GM23338 (cell line): Measurements from ENCODE around the gene FOXL1. TPM values are rescaled to one million over a fixed set of nuclear protein-coding genes. Genes with fewer than 3 reads are reported as not detected.

ENCODE experiments used
- ATAC-seq: fragments of 200-7000 bp; cut with Tn5 transposase; 3 replicates; pipeline ENCODE4 v1.9.1; 2020
- DNase-seq: peaks from one replicate; pipeline ENCODE4 v3.0.0-alpha.2; 2015; ENCODE audit warnings: low spot score
- H2AFZ ChIP-seq: fragments of 200-600 bp; sonication (generic); 2 replicates; pipeline ENCODE4 v1.8.0; 2016; ENCODE audit warnings: antibody characterized with exemption, mild to moderate bottlenecking, moderate library complexity
- H3F3A ChIP-seq: fragments of 200-600 bp; sonication (generic); replicated peaks from 2 replicates; pipeline ENCODE4 v1.8.0; 2017; ENCODE audit warnings: antibody characterized with exemption, mixed run types, low read depth
- H3K27ac ChIP-seq: fragments of 200-600 bp; sonication (generic); 2 replicates; pipeline ENCODE4 v1.6.1; 2016; ENCODE audit warnings: low read depth
- H3K27me3 ChIP-seq: fragments of 200-600 bp; sonication (generic); 2 replicates; pipeline ENCODE4 v1.8.0; 2016; ENCODE audit warnings: mild to moderate bottlenecking, mixed run types, moderate library complexity; ENCODE audit not compliant: insufficient read depth
- H3K36me3 ChIP-seq: fragments of 200-600 bp; sonication (generic); 2 replicates; pipeline ENCODE4 v1.8.0; 2016; ENCODE audit warnings: mild to moderate bottlenecking; ENCODE audit not compliant: insufficient read depth
- H3K4me1 ChIP-seq: fragments of 200-600 bp; sonication (generic); 2 replicates; pipeline ENCODE4 v1.8.0; 2016; ENCODE audit warnings: mild to moderate bottlenecking, moderate library complexity; ENCODE audit not compliant: insufficient read depth
- H3K4me2 ChIP-seq: fragments of 200-600 bp; sonication (generic); 2 replicates; pipeline ENCODE4 v1.7.1; 2017; ENCODE audit warnings: mixed run types
- H3K4me3 ChIP-seq: fragments of 200-600 bp; sonication (generic); 2 replicates; pipeline ENCODE4 v1.6.1; 2016; ENCODE audit warnings: mixed run types
- H3K79me2 ChIP-seq: fragments of 200-600 bp; sonication (generic); replicated peaks from 2 replicates; pipeline ENCODE4 v1.8.0; 2017; ENCODE audit warnings: mild to moderate bottlenecking; ENCODE audit not compliant: insufficient read depth
- H3K9me2 ChIP-seq: fragments of 200-600 bp; sonication (generic); 2 replicates; pipeline ENCODE4 v1.8.0; 2017; ENCODE audit not compliant: insufficient read depth
- H4K20me1 ChIP-seq: fragments of 200-600 bp; sonication (generic); replicated peaks from 2 replicates; pipeline ENCODE4 v1.8.0; 2017; ENCODE audit warnings: mild to moderate bottlenecking; ENCODE audit not compliant: insufficient read depth
- H3K27ac Mint-ChIP-seq: 2 replicates; pipeline ENCODE4 v1.8.0; 2020; ENCODE audit warnings: inconsistent platforms, mild to moderate bottlenecking, moderate library complexity, mixed read lengths
- H3K27me3 Mint-ChIP-seq: 3 replicates; pipeline ENCODE4 v1.8.0; 2022; ENCODE audit warnings: low read depth, mild to moderate bottlenecking, moderate library complexity, mixed read lengths, inconsistent platforms; ENCODE audit not compliant: insufficient read depth, poor library complexity
- H3K36me3 Mint-ChIP-seq: 3 replicates; pipeline ENCODE4 v1.8.0; 2021; ENCODE audit warnings: low read depth, mild to moderate bottlenecking, inconsistent platforms, moderate library complexity, mixed read lengths
- H3K4me1 Mint-ChIP-seq: 3 replicates; pipeline ENCODE4 v1.8.0; 2020; ENCODE audit warnings: mild to moderate bottlenecking, inconsistent platforms, mixed read lengths
- H3K4me3 Mint-ChIP-seq: 3 replicates; pipeline ENCODE4 v1.8.0; 2021; ENCODE audit warnings: moderate library complexity, mild to moderate bottlenecking, inconsistent platforms, mixed read lengths
- H3K9me3 Mint-ChIP-seq: 3 replicates; pipeline ENCODE4 v1.8.0; 2020; ENCODE audit warnings: moderate library complexity, mild to moderate bottlenecking, inconsistent platforms, mixed read lengths
- CREB1 ChIP-seq: fragments of 250-450 bp; sonication (Bioruptor Pico); IDR thresholded peaks from 2 replicates; pipeline ENCODE4 v1.5.0; 2020; ENCODE audit warnings: low read depth, mild to moderate bottlenecking, moderate library complexity
- EZH2 ChIP-seq: fragments of 200-600 bp; sonication (generic); IDR thresholded peaks from one replicate; pipeline ENCODE4 v1.8.0; 2017; ENCODE audit warnings: antibody characterized with exemption, mild to moderate bottlenecking, low read depth; ENCODE audit not compliant: unreplicated experiment
- EZH2phosphoT487 ChIP-seq: fragments of 200-600 bp; sonication (generic); IDR thresholded peaks from one replicate; pipeline ENCODE4 v1.8.1; 2018; ENCODE audit warnings: antibody characterized with exemption; ENCODE audit not compliant: unreplicated experiment
- NANOG ChIP-seq: IDR thresholded peaks from 2 replicates; pipeline ENCODE4 v1.6.1; 2016; ENCODE audit warnings: antibody characterized with exemption, borderline replicate concordance
- STAT1 ChIP-seq: IDR thresholded peaks from one replicate; pipeline ENCODE4 v1.6.1; 2016; ENCODE audit warnings: antibody characterized with exemption; ENCODE audit not compliant: unreplicated experiment
- ZNF114 ChIP-seq: fragments of 250-450 bp; sonication (Bioruptor Pico); IDR thresholded peaks from 2 replicates; pipeline ENCODE4 v1.5.0; 2020; ENCODE audit warnings: mild to moderate bottlenecking, moderate library complexity
- ZNF331 ChIP-seq: fragments of 250-450 bp; sonication (Bioruptor Pico); IDR thresholded peaks from 2 replicates; pipeline ENCODE4 v1.5.0; 2020; ENCODE audit warnings: low read depth, mild to moderate bottlenecking, moderate library complexity
- polyA plus RNA-seq: library from polyadenylated mRNA; unstranded; fragments of >200 nt; fragmentation: Nextera tagmentation; extraction: Ambion mirVana; gene quantifications from 2 replicates; pipeline ENCODE4 v1.2.1, GENCODE V29; 2016
- total RNA-seq: library from RNA; depleted of rRNA; stranded (reverse); fragments of >200 nt; shearing (Covaris generic); gene quantifications from 2 replicates; pipeline ENCODE4 v1.2.3, GENCODE V29; 2014
- TF ChIP-seq, protein P1 (sequence below): IDR thresholded peaks from 2 replicates; pipeline ENCODE4 v1.6.1; 2016; ENCODE audit warnings: antibody characterized with exemption
- TF ChIP-seq, protein P2 (sequence below), 2 experiments: fragments of 200-600 bp in 1 of 2; sonication (generic) in 1 of 2; conservative IDR thresholded peaks; 2 replicates each; pipeline versions ENCODE4 v1.5.1 to v1.6.1; 2016 to 2017; ENCODE audit warnings: antibody characterized with exemption in 2 of 2, low read depth in 2 of 2, mild to moderate bottlenecking in 2 of 2, moderate library complexity in 1 of 2
- TF ChIP-seq, protein P3 (sequence below): fragments of 250-450 bp; sonication (Bioruptor Pico); IDR thresholded peaks from 2 replicates; pipeline ENCODE4 v1.5.0; 2020; ENCODE audit warnings: mild to moderate bottlenecking, moderate library complexity
- TF ChIP-seq, protein P4 (sequence below): IDR thresholded peaks from one replicate; pipeline ENCODE4 v1.6.1; 2018; ENCODE audit warnings: antibody characterized with exemption; ENCODE audit not compliant: unreplicated experiment

FOXL1 gene
- total and polyA plus RNA-seq, 2 experiments from 2014 or later: 0.31 TPM; not detected in 1

DNA sequence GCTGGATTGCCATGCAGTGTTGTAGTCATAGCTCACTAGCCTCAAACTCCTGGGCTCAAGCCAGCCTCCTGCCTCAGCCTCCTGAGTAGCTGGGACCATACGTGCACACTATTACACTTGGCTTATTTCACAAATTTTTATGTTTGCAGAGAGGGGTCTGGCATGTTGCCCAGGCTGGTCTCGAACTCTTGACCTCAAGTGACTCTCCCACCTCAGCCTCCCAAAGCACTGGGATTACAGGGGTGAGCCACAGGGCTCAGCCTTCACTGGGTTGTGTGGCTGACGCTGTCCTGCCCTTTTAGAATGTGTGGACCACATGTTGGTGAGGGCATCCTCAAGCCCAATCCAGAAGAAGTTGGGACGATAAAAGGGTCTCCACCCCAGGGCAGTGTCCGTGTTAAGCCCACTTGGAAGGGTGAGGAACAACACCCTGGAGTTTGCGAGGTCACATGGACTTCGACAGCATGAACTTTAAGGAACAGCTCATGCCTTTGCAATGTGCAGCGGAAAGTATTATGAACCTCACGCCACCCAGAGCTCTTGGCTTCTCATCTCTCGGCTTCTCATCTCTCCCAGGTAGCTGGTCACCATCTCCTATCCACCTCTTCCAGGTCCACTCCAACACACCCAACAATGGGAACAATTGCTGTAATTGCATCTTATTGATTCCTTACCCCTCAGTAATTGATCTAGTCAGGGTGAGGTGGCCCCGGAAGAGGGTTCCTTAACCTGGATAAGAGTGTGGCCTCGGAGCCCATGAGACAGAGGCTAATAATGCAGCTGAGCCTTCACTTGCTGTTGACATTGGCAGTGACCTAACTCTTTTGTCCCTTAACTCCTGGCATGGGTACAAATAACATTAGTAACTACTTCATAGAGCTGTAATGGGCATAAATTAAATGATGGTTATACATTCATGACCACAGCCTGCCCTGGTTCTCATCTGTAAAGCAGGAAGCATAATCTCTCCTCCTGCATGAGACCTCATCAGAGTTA, 6.7 kb downstream of the FOXL1 start:
- H3K27ac ChIP-seq: no peak overlapping the region
- Mint-ChIP-seq H3K4me3 (no peak overlapping the region), H3K27me3 (peaks cover 22% of the 10 kb centered on the region), H3K9me3 (no peaks in the 10 kb centered on the region; the same call in 2 of the 3 replicates), H3K36me3 (no peaks in the 10 kb centered on the region), H3K4me1 (peaks cover 6% of the 10 kb centered on the region), H3K27ac (no peak overlapping the region)
- no peak overlapping the region for H2AFZ ChIP-seq
- TF ChIP-seq STAT1: no peak
- TF ChIP-seq, protein P1, sequence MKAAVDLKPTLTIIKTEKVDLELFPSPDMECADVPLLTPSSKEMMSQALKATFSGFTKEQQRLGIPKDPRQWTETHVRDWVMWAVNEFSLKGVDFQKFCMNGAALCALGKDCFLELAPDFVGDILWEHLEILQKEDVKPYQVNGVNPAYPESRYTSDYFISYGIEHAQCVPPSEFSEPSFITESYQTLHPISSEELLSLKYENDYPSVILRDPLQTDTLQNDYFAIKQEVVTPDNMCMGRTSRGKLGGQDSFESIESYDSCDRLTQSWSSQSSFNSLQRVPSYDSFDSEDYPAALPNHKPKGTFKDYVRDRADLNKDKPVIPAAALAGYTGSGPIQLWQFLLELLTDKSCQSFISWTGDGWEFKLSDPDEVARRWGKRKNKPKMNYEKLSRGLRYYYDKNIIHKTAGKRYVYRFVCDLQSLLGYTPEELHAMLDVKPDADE: no peak
- TF ChIP-seq, protein P2, sequence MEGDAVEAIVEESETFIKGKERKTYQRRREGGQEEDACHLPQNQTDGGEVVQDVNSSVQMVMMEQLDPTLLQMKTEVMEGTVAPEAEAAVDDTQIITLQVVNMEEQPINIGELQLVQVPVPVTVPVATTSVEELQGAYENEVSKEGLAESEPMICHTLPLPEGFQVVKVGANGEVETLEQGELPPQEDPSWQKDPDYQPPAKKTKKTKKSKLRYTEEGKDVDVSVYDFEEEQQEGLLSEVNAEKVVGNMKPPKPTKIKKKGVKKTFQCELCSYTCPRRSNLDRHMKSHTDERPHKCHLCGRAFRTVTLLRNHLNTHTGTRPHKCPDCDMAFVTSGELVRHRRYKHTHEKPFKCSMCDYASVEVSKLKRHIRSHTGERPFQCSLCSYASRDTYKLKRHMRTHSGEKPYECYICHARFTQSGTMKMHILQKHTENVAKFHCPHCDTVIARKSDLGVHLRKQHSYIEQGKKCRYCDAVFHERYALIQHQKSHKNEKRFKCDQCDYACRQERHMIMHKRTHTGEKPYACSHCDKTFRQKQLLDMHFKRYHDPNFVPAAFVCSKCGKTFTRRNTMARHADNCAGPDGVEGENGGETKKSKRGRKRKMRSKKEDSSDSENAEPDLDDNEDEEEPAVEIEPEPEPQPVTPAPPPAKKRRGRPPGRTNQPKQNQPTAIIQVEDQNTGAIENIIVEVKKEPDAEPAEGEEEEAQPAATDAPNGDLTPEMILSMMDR (conservative IDR thresholded peaks at IDR 0.05; ENCODE audit: low read depth in 2 of 2): no peak
- TF ChIP-seq, protein P3, sequence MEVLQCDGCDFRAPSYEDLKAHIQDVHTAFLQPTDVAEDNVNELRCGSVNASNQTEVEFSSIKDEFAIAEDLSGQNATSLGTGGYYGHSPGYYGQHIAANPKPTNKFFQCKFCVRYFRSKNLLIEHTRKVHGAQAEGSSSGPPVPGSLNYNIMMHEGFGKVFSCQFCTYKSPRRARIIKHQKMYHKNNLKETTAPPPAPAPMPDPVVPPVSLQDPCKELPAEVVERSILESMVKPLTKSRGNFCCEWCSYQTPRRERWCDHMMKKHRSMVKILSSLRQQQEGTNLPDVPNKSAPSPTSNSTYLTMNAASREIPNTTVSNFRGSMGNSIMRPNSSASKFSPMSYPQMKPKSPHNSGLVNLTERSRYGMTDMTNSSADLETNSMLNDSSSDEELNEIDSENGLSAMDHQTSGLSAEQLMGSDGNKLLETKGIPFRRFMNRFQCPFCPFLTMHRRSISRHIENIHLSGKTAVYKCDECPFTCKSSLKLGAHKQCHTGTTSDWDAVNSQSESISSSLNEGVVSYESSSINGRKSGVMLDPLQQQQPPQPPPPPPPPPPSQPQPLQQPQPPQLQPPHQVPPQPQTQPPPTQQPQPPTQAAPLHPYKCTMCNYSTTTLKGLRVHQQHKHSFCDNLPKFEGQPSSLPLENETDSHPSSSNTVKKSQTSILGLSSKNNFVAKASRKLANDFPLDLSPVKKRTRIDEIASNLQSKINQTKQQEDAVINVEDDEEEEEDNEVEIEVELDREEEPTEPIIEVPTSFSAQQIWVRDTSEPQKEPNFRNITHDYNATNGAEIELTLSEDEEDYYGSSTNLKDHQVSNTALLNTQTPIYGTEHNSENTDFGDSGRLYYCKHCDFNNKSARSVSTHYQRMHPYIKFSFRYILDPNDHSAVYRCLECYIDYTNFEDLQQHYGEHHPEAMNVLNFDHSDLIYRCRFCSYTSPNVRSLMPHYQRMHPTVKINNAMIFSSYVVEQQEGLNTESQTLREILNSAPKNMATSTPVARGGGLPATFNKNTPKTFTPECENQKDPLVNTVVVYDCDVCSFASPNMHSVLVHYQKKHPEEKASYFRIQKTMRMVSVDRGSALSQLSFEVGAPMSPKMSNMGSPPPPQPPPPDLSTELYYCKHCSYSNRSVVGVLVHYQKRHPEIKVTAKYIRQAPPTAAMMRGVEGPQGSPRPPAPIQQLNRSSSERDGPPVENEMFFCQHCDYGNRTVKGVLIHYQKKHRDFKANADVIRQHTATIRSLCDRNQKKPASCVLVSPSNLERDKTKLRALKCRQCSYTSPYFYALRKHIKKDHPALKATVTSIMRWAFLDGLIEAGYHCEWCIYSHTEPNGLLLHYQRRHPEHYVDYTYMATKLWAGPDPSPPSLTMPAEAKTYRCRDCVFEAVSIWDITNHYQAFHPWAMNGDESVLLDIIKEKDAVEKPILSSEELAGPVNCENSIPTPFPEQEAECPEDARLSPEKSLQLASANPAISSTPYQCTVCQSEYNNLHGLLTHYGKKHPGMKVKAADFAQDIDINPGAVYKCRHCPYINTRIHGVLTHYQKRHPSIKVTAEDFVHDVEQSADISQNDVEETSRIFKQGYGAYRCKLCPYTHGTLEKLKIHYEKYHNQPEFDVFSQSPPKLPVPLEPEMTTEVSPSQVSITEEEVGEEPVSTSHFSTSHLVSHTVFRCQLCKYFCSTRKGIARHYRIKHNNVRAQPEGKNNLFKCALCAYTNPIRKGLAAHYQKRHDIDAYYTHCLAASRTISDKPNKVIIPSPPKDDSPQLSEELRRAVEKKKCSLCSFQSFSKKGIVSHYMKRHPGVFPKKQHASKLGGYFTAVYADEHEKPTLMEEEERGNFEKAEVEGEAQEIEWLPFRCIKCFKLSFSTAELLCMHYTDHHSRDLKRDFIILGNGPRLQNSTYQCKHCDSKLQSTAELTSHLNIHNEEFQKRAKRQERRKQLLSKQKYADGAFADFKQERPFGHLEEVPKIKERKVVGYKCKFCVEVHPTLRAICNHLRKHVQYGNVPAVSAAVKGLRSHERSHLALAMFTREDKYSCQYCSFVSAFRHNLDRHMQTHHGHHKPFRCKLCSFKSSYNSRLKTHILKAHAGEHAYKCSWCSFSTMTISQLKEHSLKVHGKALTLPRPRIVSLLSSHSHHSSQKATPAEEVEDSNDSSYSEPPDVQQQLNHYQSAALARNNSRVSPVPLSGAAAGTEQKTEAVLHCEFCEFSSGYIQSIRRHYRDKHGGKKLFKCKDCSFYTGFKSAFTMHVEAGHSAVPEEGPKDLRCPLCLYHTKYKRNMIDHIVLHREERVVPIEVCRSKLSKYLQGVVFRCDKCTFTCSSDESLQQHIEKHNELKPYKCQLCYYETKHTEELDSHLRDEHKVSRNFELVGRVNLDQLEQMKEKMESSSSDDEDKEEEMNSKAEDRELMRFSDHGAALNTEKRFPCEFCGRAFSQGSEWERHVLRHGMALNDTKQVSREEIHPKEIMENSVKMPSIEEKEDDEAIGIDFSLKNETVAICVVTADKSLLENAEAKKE (CRISPR knock-in tag): no peak
- no peak for TF ChIP-seq EZH2
- TF ChIP-seq CREB1 (CRISPR knock-in tag): no peak
- TF ChIP-seq NANOG: no peak
- TF ChIP-seq ZNF331 (CRISPR knock-in tag): no peak
- TF ChIP-seq, protein P4, sequence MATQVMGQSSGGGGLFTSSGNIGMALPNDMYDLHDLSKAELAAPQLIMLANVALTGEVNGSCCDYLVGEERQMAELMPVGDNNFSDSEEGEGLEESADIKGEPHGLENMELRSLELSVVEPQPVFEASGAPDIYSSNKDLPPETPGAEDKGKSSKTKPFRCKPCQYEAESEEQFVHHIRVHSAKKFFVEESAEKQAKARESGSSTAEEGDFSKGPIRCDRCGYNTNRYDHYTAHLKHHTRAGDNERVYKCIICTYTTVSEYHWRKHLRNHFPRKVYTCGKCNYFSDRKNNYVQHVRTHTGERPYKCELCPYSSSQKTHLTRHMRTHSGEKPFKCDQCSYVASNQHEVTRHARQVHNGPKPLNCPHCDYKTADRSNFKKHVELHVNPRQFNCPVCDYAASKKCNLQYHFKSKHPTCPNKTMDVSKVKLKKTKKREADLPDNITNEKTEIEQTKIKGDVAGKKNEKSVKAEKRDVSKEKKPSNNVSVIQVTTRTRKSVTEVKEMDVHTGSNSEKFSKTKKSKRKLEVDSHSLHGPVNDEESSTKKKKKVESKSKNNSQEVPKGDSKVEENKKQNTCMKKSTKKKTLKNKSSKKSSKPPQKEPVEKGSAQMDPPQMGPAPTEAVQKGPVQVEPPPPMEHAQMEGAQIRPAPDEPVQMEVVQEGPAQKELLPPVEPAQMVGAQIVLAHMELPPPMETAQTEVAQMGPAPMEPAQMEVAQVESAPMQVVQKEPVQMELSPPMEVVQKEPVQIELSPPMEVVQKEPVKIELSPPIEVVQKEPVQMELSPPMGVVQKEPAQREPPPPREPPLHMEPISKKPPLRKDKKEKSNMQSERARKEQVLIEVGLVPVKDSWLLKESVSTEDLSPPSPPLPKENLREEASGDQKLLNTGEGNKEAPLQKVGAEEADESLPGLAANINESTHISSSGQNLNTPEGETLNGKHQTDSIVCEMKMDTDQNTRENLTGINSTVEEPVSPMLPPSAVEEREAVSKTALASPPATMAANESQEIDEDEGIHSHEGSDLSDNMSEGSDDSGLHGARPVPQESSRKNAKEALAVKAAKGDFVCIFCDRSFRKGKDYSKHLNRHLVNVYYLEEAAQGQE: no peak
- TF ChIP-seq ZNF114: no peak
- no peak for TF ChIP-seq EZH2phosphoT487
- no peaks in the 10 kb centered on the region for H3K79me2 ChIP-seq
- 0 out of 2 replicates have a peak, but pooled peaks cover under 1% of the 10 kb centered on the region for H3F3A ChIP-seq
- 0 out of 2 replicates have a peak, but pooled peaks cover 9% of the 10 kb centered on the region for H3K9me2 ChIP-seq
- H3K27me3 ChIP-seq: peaks cover 35% of the 10 kb centered on the region
- H3K36me3 ChIP-seq: no peaks in the 10 kb centered on the region
- H3K4me3 ChIP-seq: no peak overlapping the region
- no peak overlapping the region for H3K4me2 ChIP-seq
- DNase-seq (no peak), ATAC-seq (no peak)
- H4K20me1 ChIP-seq: no peaks in the 10 kb centered on the region
- no peaks in the 10 kb centered on the region; the same call in 1 of the 2 replicates for H3K4me1 ChIP-seq
